Parathyroid adenoma (tissue), 2 donors: Measurements from ENCODE around the gene BIN1.

Experiments used
- H2AFZ ChIP-seq: fragments of 300-600 bp; sonication (generic); one replicate; pipeline ENCODE4 v1.7.0; 2017; ENCODE audit warnings: antibody characterized with exemption, mild to moderate bottlenecking
- H3K27ac ChIP-seq: fragments of 300-600 bp; sonication (generic); one replicate; pipeline ENCODE4 v1.7.0; 2017
- H3K27me3 ChIP-seq: fragments of 300-600 bp; sonication (generic); one replicate; pipeline ENCODE4 v1.7.0; 2017; ENCODE audit warnings: low read length; ENCODE audit not compliant: control insufficient read depth, insufficient read depth
- H3K36me3 ChIP-seq: fragments of 300-600 bp; sonication (generic); one replicate; pipeline ENCODE4 v1.7.0; 2017; ENCODE audit warnings: low read length; ENCODE audit not compliant: control insufficient read depth, insufficient read depth
- H3K4me1 ChIP-seq: fragments of 300-600 bp; sonication (generic); one replicate; pipeline ENCODE4 v1.7.0; 2017; ENCODE audit warnings: control low read depth
- H3K4me2 ChIP-seq: fragments of 300-600 bp; sonication (generic); one replicate; pipeline ENCODE4 v1.7.0; 2017; ENCODE audit warnings: low read length
- H3K4me3 ChIP-seq: fragments of 300-600 bp; sonication (generic); one replicate; pipeline ENCODE4 v1.7.0; 2017; ENCODE audit warnings: low read depth, low read length
- H3K79me2 ChIP-seq: fragments of 300-600 bp; sonication (generic); one replicate; pipeline ENCODE4 v1.7.0; 2017; ENCODE audit warnings: control low read depth
- H3K9ac ChIP-seq: fragments of 300-600 bp; sonication (generic); one replicate; pipeline ENCODE4 v1.7.0; 2017; ENCODE audit warnings: mild to moderate bottlenecking
- H3K9me3 ChIP-seq: fragments of 300-600 bp; sonication (generic); one replicate; pipeline ENCODE4 v1.7.0; 2017; ENCODE audit warnings: low read length; ENCODE audit not compliant: control insufficient read depth
- CTCF ChIP-seq: fragments of 300-600 bp; sonication (generic); IDR thresholded peaks from one replicate; pipeline ENCODE4 v1.7.0; 2017; ENCODE audit warnings: antibody characterized with exemption, mild to moderate bottlenecking
- donor health status: primary hyperparathyroidism.

BIN1 gene

GRCh38 chr2:127069536-127069935, 37.4 kb downstream of the BIN1 start:
- no peaks in the 10 kb centered on the region for H3K9me3 ChIP-seq
- H3K27ac ChIP-seq, result no peak overlapping the region
- peaks cover 22% of the 10 kb centered on the region for H3K79me2 ChIP-seq

GRCh38 chr2:127069003-127069402, 38.0 kb downstream of the BIN1 start:
- Histone ChIP-seq H3K4me3 (no peak overlapping the region), H2AFZ (no peak overlapping the region), H3K9me3 (no peaks in the 10 kb centered on the region), H3K36me3 (no peaks in the 10 kb centered on the region), H3K4me2 (no peak overlapping the region), H3K4me1 (peaks cover 14% of the 10 kb centered on the region), H3K27ac (no peak overlapping the region), H3K27me3 (no peaks in the 10 kb centered on the region), H3K9ac (no peak overlapping the region), H3K79me2 (peaks cover 22% of the 10 kb centered on the region)
- no peak for TF ChIP-seq CTCF

More at GRCh38 chr2:127069536-127069935, 37.4 kb downstream of the BIN1 start:
- H3K4me3 ChIP-seq, result no peak overlapping the region
- no peak overlapping the region for H3K4me2 ChIP-seq
- no peaks in the 10 kb centered on the region for H3K36me3 ChIP-seq
- H2AFZ ChIP-seq, result no peak overlapping the region
- TF ChIP-seq CTCF, result no peak
- H3K4me1 ChIP-seq, result peaks cover 16% of the 10 kb centered on the region
- no peaks in the 10 kb centered on the region for H3K27me3 ChIP-seq
- no peak overlapping the region for H3K9ac ChIP-seq

- Histone ChIP-seq H3K36me3 (no peaks in the 10 kb centered on the region), H3K4me1 (peaks cover 11% of the 10 kb centered on the region)
- TF ChIP-seq CTCF, result no peak
Observed at GRCh38 chr2:127068351-127068741, 38.6 kb downstream of the BIN1 start.

GRCh38 chr2:127067620-127068350, 39.2 kb downstream of the BIN1 start:
- no peak overlapping the region for H3K4me2 ChIP-seq
- H3K4me1 ChIP-seq, result peaks cover 11% of the 10 kb centered on the region
- no peaks in the 10 kb centered on the region for H3K36me3 ChIP-seq
- no peak overlapping the region for H3K9ac ChIP-seq
- no peak overlapping the region for H2AFZ ChIP-seq
- no peaks in the 10 kb centered on the region for H3K9me3 ChIP-seq
- H3K4me3 ChIP-seq, result no peak overlapping the region
- peaks cover 22% of the 10 kb centered on the region for H3K79me2 ChIP-seq
- TF ChIP-seq CTCF, result peak; percentile 88
- no peak overlapping the region for H3K27ac ChIP-seq
- no peaks in the 10 kb centered on the region for H3K27me3 ChIP-seq

More at GRCh38 chr2:127068351-127068741, 38.6 kb downstream of the BIN1 start:
- Histone ChIP-seq H3K4me3 (no peak overlapping the region), H3K9me3 (no peaks in the 10 kb centered on the region), H3K27me3 (no peaks in the 10 kb centered on the region), H3K27ac (no peak overlapping the region), H3K4me2 (no peak overlapping the region), H2AFZ (no peak overlapping the region), H3K9ac (no peak overlapping the region), H3K79me2 (peaks cover 22% of the 10 kb centered on the region)

- Histone ChIP-seq H3K4me1 (peaks cover 8% of the 10 kb centered on the region), H3K4me3 (no peak overlapping the region), H3K27ac (no peak overlapping the region), H3K36me3 (no peaks in the 10 kb centered on the region), H2AFZ (no peak overlapping the region), H3K9me3 (no peaks in the 10 kb centered on the region), H3K9ac (no peak overlapping the region), H3K79me2 (peaks cover 22% of the 10 kb centered on the region), H3K4me2 (no peak overlapping the region), H3K27me3 (no peaks in the 10 kb centered on the region)
- no peak for TF ChIP-seq CTCF
Observed at GRCh38 chr2:127066942-127067341, 40.0 kb downstream of the BIN1 start.
